KBM-7 (cell line): Measurements from ENCODE around the gene TMEM200B.

Experiments used
- DNase-seq: peaks from one replicate; pipeline ENCODE4 v3.0.0-alpha.2; 2015
- in situ Hi-C: fragments of 300-500 bp; cut with MboI; formaldehyde crosslinking; loops from 2 replicates; pipeline ENCODE4 v1.14.3; 2020; ENCODE audit warnings: low sequenced_read_pairs, low pct_unique_long_range_greater_than_20kb, mixed read lengths

Gene TMEM200B

DNA sequence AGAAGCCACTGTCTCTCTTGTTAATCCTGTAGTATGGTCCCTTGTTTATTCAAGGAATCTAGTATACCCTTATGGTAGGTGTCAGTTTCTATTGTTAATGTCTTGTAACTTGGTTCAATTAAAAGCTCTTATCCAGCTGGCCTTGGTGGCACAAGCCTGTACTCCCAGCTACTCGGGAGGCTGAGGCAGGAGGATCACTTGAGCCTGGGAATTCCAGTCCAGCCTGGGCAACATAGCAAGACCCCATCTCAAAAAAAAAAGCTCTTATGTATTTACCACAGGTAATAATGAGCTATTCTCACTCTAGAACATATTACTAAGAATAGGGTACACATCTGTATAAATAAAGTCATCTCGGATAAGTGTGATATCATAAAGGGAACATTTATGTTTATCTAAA is 46.5 kb downstream of the TMEM200B start:
- DNase-seq = no peak
- in situ Hi-C loops = no loop called here
